HepG2 (cell line): ENCODE measurements around the gene TTLL11. TPM values are rescaled to one million over a fixed set of nuclear protein-coding genes. Genes with fewer than 3 reads are reported as not detected.
A peak's percentile ranks its signal among the peaks of the same experiment; 100 is the strongest.

Experiments used
- EZH2 ChIP-seq: conservative IDR thresholded peaks from 2 replicates; pipeline ENCODE4 v1.6.1; 2012; ENCODE audit warnings: mild to moderate bottlenecking, low read depth, low read length, moderate library complexity
- GLI4 ChIP-seq: sonication (generic); formaldehyde crosslinking; IDR thresholded peaks from 2 replicates; pipeline ENCODE4 v1.5.1; 2020; ENCODE audit warnings: missing genetic modification reagents, mild to moderate bottlenecking, moderate library complexity, borderline replicate concordance
- GTF2F1 ChIP-seq: fragments of 150-350 bp; IDR thresholded peaks from 2 replicates; pipeline ENCODE4 v1.6.1; 2014; ENCODE audit warnings: low read length
- HDAC6 ChIP-seq: fragments of 200-600 bp; sonication (generic); IDR thresholded peaks from 2 replicates; pipeline ENCODE4 v1.7.0; 2017; ENCODE audit warnings: mild to moderate bottlenecking, antibody characterized with exemption, low read length, low read depth
- JDP2 ChIP-seq: sonication (generic); formaldehyde crosslinking; IDR thresholded peaks from 2 replicates; pipeline ENCODE4 v1.8.1; 2022; ENCODE audit warnings: missing genetic modification reagents, borderline replicate concordance
- MAFF ChIP-seq: IDR thresholded peaks from 2 replicates; pipeline ENCODE4 v1.6.1; 2011; ENCODE audit warnings: low read depth, low read length, improper control_type of control experiment
- PAWR ChIP-seq: sonication (generic); formaldehyde crosslinking; IDR thresholded peaks from 2 replicates; pipeline ENCODE4 v1.4.0; 2020; ENCODE audit warnings: missing genetic modification reagents, mild to moderate bottlenecking, borderline replicate concordance
- PHF8 ChIP-seq: sonication (generic); formaldehyde crosslinking; IDR thresholded peaks from 2 replicates; pipeline ENCODE4 v1.5.0; 2020; ENCODE audit warnings: missing genetic modification reagents
- PLRG1 ChIP-seq: fragments of 450-650 bp; conservative IDR thresholded peaks from 2 replicates; pipeline ENCODE4 v1.6.1; 2016
- TCF7 ChIP-seq: sonication (generic); IDR thresholded peaks from 2 replicates; pipeline ENCODE4 v1.6.1; 2016; ENCODE audit warnings: antibody characterized with exemption, low read depth
- ZKSCAN8 ChIP-seq: IDR thresholded peaks from 2 replicates; pipeline ENCODE4 v1.6.1; 2016; ENCODE audit warnings: borderline replicate concordance, missing genetic modification reagents, missing compliant biosample characterization
- ZMAT3 ChIP-seq: sonication (generic); formaldehyde crosslinking; conservative IDR thresholded peaks from 2 replicates; pipeline ENCODE4 v1.7.0; 2021; ENCODE audit warnings: missing genetic modification reagents
- ZNF510 ChIP-seq: sonication (generic); formaldehyde crosslinking; IDR thresholded peaks from 2 replicates; pipeline ENCODE4 v1.4.0; 2020; ENCODE audit warnings: low read depth, mild to moderate bottlenecking, missing genetic modification reagents
- ZNF562 ChIP-seq: sonication (generic); formaldehyde crosslinking; IDR thresholded peaks from 2 replicates; pipeline ENCODE4 v1.8.0; 2022; ENCODE audit warnings: missing genetic modification reagents, borderline replicate concordance
- ZNF670 ChIP-seq: sonication (generic); formaldehyde crosslinking; IDR thresholded peaks from 2 replicates; pipeline ENCODE4 v1.8.0; 2022; ENCODE audit warnings: mild to moderate bottlenecking, missing genetic modification reagents, borderline replicate concordance
- ZNF703 ChIP-seq: sonication (generic); formaldehyde crosslinking; IDR thresholded peaks from 2 replicates; pipeline ENCODE4 v1.5.1; 2020; ENCODE audit warnings: missing genetic modification reagents, mild to moderate bottlenecking, moderate library complexity, borderline replicate concordance
- polyA plus RNA-seq, 8 experiments: library from polyadenylated mRNA; depleted of rRNA in 3 of 8; stranded (reverse) in 7 of 8; unstranded in 1 of 8; fragments of >200 nt; fragmentation: Illumina TruSeq in 4 of 8; extraction: Trizol in 4 of 8; gene quantifications; 2 replicates each; pipeline versions ENCODE4 v1.2.1 to v1.2.3, GENCODE V29; 2011 to 2016; ENCODE audit warnings: low read depth in 4 of 8, missing spikeins in 1 of 8, mixed read lengths in 1 of 8; ENCODE audit not compliant: insufficient read depth in 1 of 8
- total RNA-seq, 5 experiments: library from RNA; depleted of rRNA; stranded (reverse); fragments of >200 nt; fragmentation: Illumina TruSeq; extraction: Trizol; gene quantifications; 2 replicates each; pipeline ENCODE4 v1.2.3, GENCODE V29; 2016; ENCODE audit warnings: low read depth in 1 of 5
- TF ChIP-seq, protein P1 (sequence below): sonication (generic); formaldehyde crosslinking; IDR thresholded peaks from 2 replicates; pipeline ENCODE4 v1.4.0; 2020; ENCODE audit warnings: missing genetic modification reagents
- TF ChIP-seq, protein P2 (sequence below): sonication (generic); IDR thresholded peaks from 2 replicates; pipeline ENCODE4 v1.6.1; 2016; ENCODE audit warnings: low read depth, borderline replicate concordance
- TF ChIP-seq, protein P3 (sequence below), 2 experiments: IDR thresholded peaks; 2 replicates each; pipeline ENCODE4 v1.6.1; 2011 to 2012; ENCODE audit warnings: low read length in 2 of 2, borderline replicate concordance in 1 of 2, low read depth in 1 of 2, mild to moderate bottlenecking in 1 of 2, moderate library complexity in 1 of 2
- TF ChIP-seq, protein P4 (sequence below): sonication (generic); formaldehyde crosslinking; IDR thresholded peaks from 2 replicates; pipeline ENCODE4 v1.4.0; 2020; ENCODE audit warnings: missing genetic modification reagents
- TF ChIP-seq, protein P5 (sequence below): sonication (generic); formaldehyde crosslinking; IDR thresholded peaks from 2 replicates; pipeline ENCODE4 v1.5.0; 2020; ENCODE audit warnings: missing genetic modification reagents, mild to moderate bottlenecking, borderline replicate concordance

The TTLL11 gene
- total and polyA plus RNA-seq, 2 of the 13 experiments (the other 11 are each of a cell fraction or from before 2014, with no cell fraction given), result 4.5 to 5.2 TPM

DNA sequence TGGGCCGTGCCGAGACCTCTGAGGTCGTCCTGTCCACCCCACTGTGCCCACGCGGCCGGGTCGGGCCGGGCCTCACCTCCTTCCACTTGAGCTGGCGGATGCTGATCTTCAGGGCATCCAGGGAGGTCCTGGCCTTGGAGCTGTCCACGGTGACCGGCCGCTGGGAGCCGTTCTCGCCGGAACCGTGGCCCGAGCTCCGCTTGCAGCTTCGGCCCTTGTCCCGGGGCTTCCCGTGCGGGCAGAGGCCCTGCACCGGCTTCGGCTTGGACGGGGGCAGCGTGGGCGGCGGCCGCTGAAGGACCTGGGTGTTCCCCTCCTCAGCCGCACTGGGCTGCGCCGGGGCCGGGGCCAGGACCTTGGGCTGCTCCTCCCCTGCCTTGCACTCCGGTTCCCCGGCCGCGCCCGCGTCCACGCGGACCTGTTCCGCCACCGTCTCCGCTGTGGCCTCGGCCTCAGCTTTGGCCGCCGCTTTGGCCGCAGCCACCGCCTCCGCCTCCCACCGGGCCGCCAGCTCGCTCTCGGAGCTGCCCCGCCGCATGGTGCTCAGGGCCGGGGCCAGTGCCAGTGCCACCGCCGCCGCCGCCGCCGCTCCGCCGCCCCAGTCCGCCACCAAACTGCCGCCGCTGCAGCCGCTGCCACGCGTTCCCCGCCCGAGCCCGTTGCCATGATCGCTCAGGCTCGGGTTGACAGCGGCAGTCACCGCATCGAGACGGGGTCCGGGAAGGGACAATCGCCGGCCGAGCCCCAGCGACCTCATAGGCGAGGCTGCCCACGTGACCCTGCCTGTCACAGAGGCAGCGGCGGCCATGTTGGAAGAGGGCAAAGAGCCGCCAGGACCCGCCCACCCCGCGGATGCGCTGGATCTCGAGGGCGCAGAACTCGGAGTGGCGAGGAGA is at the start of gene TTLL11 (continued):
- TF ChIP-seq PHF8 (CRISPR knock-in tag) (peak; percentile 71), GTF2F1 (no peak), EZH2 (no peak), ZMAT3 (CRISPR knock-in tag) (0 out of 2 replicates have a peak, but pooled peaks have one; percentile 11), ZNF670 (CRISPR knock-in tag) (no peak), PAWR (CRISPR knock-in tag) (no peak), PLRG1 (no peak), ZNF562 (CRISPR knock-in tag) (no peak), TCF7 (peak; percentile 14; the same call in 1 of the 2 replicates), JDP2 (CRISPR knock-in tag) (no peak), ZKSCAN8 (CRISPR knock-in tag) (no peak), HDAC6 (no peak), MAFF (no peak), GLI4 (CRISPR knock-in tag) (no peak), ZNF510 (CRISPR knock-in tag) (no peak), ZNF703 (CRISPR knock-in tag) (no peak)
- TF ChIP-seq, protein P1, sequence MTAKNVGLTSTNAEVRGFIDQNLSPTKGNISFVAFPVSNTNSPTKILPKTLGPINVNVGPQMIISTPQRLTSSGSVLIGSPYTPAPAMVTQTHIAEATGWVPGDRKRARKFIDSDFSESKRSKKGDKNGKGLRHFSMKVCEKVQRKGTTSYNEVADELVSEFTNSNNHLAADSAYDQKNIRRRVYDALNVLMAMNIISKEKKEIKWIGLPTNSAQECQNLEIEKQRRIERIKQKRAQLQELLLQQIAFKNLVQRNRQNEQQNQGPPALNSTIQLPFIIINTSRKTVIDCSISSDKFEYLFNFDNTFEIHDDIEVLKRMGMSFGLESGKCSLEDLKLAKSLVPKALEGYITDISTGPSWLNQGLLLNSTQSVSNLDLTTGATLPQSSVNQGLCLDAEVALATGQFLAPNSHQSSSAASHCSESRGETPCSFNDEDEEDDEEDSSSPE, result peak; percentile 29; the same call in 1 of the 2 replicates
- TF ChIP-seq, protein P2, sequence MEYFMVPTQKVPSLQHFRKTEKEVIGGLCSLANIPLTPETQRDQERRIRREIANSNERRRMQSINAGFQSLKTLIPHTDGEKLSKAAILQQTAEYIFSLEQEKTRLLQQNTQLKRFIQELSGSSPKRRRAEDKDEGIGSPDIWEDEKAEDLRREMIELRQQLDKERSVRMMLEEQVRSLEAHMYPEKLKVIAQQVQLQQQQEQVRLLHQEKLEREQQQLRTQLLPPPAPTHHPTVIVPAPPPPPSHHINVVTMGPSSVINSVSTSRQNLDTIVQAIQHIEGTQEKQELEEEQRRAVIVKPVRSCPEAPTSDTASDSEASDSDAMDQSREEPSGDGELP, result no peak
- TF ChIP-seq, protein P3, sequence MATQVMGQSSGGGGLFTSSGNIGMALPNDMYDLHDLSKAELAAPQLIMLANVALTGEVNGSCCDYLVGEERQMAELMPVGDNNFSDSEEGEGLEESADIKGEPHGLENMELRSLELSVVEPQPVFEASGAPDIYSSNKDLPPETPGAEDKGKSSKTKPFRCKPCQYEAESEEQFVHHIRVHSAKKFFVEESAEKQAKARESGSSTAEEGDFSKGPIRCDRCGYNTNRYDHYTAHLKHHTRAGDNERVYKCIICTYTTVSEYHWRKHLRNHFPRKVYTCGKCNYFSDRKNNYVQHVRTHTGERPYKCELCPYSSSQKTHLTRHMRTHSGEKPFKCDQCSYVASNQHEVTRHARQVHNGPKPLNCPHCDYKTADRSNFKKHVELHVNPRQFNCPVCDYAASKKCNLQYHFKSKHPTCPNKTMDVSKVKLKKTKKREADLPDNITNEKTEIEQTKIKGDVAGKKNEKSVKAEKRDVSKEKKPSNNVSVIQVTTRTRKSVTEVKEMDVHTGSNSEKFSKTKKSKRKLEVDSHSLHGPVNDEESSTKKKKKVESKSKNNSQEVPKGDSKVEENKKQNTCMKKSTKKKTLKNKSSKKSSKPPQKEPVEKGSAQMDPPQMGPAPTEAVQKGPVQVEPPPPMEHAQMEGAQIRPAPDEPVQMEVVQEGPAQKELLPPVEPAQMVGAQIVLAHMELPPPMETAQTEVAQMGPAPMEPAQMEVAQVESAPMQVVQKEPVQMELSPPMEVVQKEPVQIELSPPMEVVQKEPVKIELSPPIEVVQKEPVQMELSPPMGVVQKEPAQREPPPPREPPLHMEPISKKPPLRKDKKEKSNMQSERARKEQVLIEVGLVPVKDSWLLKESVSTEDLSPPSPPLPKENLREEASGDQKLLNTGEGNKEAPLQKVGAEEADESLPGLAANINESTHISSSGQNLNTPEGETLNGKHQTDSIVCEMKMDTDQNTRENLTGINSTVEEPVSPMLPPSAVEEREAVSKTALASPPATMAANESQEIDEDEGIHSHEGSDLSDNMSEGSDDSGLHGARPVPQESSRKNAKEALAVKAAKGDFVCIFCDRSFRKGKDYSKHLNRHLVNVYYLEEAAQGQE (IDR thresholded peaks at IDR 0.05; ENCODE audit: borderline replicate concordance in 1 of 2, low read depth in 1 of 2, low read length in 2 of 2), result peak; percentile 63 to 88
- TF ChIP-seq, protein P4, sequence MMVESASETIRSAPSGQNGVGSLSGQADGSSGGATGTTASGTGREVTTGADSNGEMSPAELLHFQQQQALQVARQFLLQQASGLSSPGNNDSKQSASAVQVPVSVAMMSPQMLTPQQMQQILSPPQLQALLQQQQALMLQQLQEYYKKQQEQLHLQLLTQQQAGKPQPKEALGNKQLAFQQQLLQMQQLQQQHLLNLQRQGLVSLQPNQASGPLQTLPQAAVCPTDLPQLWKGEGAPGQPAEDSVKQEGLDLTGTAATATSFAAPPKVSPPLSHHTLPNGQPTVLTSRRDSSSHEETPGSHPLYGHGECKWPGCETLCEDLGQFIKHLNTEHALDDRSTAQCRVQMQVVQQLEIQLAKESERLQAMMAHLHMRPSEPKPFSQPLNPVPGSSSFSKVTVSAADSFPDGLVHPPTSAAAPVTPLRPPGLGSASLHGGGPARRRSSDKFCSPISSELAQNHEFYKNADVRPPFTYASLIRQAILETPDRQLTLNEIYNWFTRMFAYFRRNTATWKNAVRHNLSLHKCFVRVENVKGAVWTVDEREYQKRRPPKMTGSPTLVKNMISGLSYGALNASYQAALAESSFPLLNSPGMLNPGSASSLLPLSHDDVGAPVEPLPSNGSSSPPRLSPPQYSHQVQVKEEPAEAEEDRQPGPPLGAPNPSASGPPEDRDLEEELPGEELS (CRISPR knock-in tag), result no peak
- TF ChIP-seq, protein P5, sequence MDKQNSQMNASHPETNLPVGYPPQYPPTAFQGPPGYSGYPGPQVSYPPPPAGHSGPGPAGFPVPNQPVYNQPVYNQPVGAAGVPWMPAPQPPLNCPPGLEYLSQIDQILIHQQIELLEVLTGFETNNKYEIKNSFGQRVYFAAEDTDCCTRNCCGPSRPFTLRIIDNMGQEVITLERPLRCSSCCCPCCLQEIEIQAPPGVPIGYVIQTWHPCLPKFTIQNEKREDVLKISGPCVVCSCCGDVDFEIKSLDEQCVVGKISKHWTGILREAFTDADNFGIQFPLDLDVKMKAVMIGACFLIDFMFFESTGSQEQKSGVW (CRISPR knock-in tag), result no peak
